H1 (cell line): ENCODE measurements around the gene EDEM1. TPM values are rescaled to one million over a fixed set of nuclear protein-coding genes. Genes with fewer than 3 reads are reported as not detected.

ENCODE experiments used
- ATF2 ChIP-seq: IDR thresholded peaks from 2 replicates; pipeline ENCODE4 v1.6.1; 2012; ENCODE audit warnings: low read length, inconsistent platforms
- CBX5 ChIP-seq: fragments of 300-800, 300-1000 bp; sonication (generic); IDR thresholded peaks from 2 replicates; pipeline ENCODE4 v1.7.1; 2016; ENCODE audit warnings: antibody characterized with exemption, low read length, low read depth
- CHD7 ChIP-seq: fragments of 300-600 bp; sonication (generic); IDR thresholded peaks from 2 replicates; pipeline ENCODE4 v1.7.1; 2012; ENCODE audit warnings: low read length, moderate library complexity, mild to moderate bottlenecking, inconsistent platforms; ENCODE audit not compliant: insufficient replicate concordance
- EP300 ChIP-seq, 2 experiments: IDR thresholded peaks; 1 replicate in 1 of 2; 2 replicates in 1 of 2; pipeline ENCODE4 v1.6.1; 2011 to 2012; ENCODE audit warnings: low read depth in 2 of 2, low read length in 2 of 2, mild to moderate bottlenecking in 2 of 2, borderline replicate concordance in 1 of 2, inconsistent platforms in 1 of 2, moderate library complexity in 1 of 2
- EZH2 ChIP-seq: fragments of 200-600 bp; sonication (generic); IDR thresholded peaks from 2 replicates; pipeline ENCODE4 v1.7.1; 2012; ENCODE audit warnings: low read depth, mild to moderate bottlenecking, moderate library complexity, low read length, inconsistent platforms; ENCODE audit not compliant: severe bottlenecking
- TAF1 ChIP-seq: IDR thresholded peaks from 2 replicates; pipeline ENCODE4 v1.6.1; 2011; ENCODE audit warnings: mild to moderate bottlenecking, low read depth, low read length
- TAF7 ChIP-seq: optimal IDR thresholded peaks from 2 replicates; pipeline ENCODE3; 2011; ENCODE audit warnings: low read depth, mild to moderate bottlenecking, inconsistent platforms, low read length, moderate library complexity, borderline replicate concordance
- polyA plus RNA-seq, 7 experiments: library from polyadenylated mRNA; depleted of rRNA in 3 of 7; stranded (reverse) in 5 of 7; unstranded in 2 of 7; fragments of >200 nt in 5 of 7; fragments of 200-250 nt in 2 of 7; gene quantifications; 1 replicate in 5 of 7; 2 replicates in 1 of 7; 4 replicates in 1 of 7; pipeline versions ENCODE4 v1.2.1 to v1.2.3, GENCODE V29; 2011 to 2013; ENCODE audit warnings: missing spikeins in 2 of 7, mixed read lengths in 2 of 7
- total RNA-seq: library from RNA; stranded (reverse); fragmentation: NEBNext Ultra II Directional; extraction: Animal tissue kit (Norgen Biotek cat#: 25700); gene quantifications from 2 replicates; pipeline ENCODE4 v1.2.1, GENCODE V29; 2021

EDEM1 gene
- total and polyA plus RNA-seq, 2 of the 8 experiments (the other 6 are each of a cell fraction or from before 2014, with no cell fraction given): 4.8 to 16.4 TPM

- TF ChIP-seq ATF2: no peak
- no peak for TF ChIP-seq CBX5
- TF ChIP-seq TAF7: no peak
- TF ChIP-seq EP300 (IDR thresholded peaks at IDR 0.05; ENCODE audit: borderline replicate concordance in 1 of 2, low read depth in 2 of 2, low read length in 2 of 2): no peak
- no peak for TF ChIP-seq EZH2
- TF ChIP-seq TAF1: no peak
- TF ChIP-seq CHD7: no peak
Measured at GRCh38 chr3:5194801-5195509, 7.4 kb downstream of the EDEM1 start (continued).
